Stimulated activated CD8-positive, alpha-beta memory T cell treated with anti-CD3 and anti-CD28 coated beads, Interleukin-15, amount 100 ng/mL, for 4 hours (primary cell): ENCODE results near the gene MTAP.

Source experiments
- DNase-seq, 2 donors: peaks; one replicate each; pipeline ENCODE4 v3.0.0-alpha.2; 2020; ENCODE audit warnings: low read depth in 2 of 2

The MTAP gene

GRCh38 chr9:21804791-21805190 is 2.4 kb downstream of the MTAP start:
- DNase-seq = no peak

GRCh38 chr9:21806644-21807043 is 4.2 kb downstream of the MTAP start:
- DNase-seq = no peak

- DNase-seq = no peak
These were observed 8.0 kb downstream of the MTAP start for GRCh38 chr9:21810388-21810787.

- DNase-seq = no peak
These were observed 8.4 kb downstream of the MTAP start for GRCh38 chr9:21810881-21811280.

- DNase-seq = no peak
These were observed 9.5 kb downstream of the MTAP start for GRCh38 chr9:21811914-21812313.

GRCh38 chr9:21812415-21812814 is 10.0 kb downstream of the MTAP start:
- DNase-seq = no peak

GRCh38 chr9:21812946-21813568 is 10.6 kb downstream of the MTAP start:
- peak; percentile 13 to 29 for DNase-seq

GRCh38 chr9:21813575-21814473 is 11.4 kb downstream of the MTAP start:
- peak in 1 of 2 donors; percentile 37 for DNase-seq

GRCh38 chr9:21815643-21816042 is 13.2 kb downstream of the MTAP start:
- DNase-seq = no peak

GRCh38 chr9:21817176-21817575 is 14.7 kb downstream of the MTAP start:
- DNase-seq = no peak

GRCh38 chr9:21825637-21826036 is 23.2 kb downstream of the MTAP start:
- no peak for DNase-seq

- no peak for DNase-seq
These were observed 26.5 kb downstream of the MTAP start for GRCh38 chr9:21828853-21829410.

GRCh38 chr9:21830589-21830988 is 28.2 kb downstream of the MTAP start:
- no peak for DNase-seq

GRCh38 chr9:21831841-21832509 is 29.5 kb downstream of the MTAP start:
- no peak for DNase-seq

GRCh38 chr9:21833090-21833801 is 30.8 kb downstream of the MTAP start:
- DNase-seq = no peak

GRCh38 chr9:21835121-21835520 is 32.7 kb downstream of the MTAP start:
- DNase-seq = no peak

- no peak for DNase-seq
These were observed 34.2 kb downstream of the MTAP start for GRCh38 chr9:21836437-21837161.

- DNase-seq = no peak
These were observed 35.1 kb downstream of the MTAP start for GRCh38 chr9:21837501-21837900.

GRCh38 chr9:21840647-21841046 is 38.2 kb downstream of the MTAP start:
- DNase-seq = no peak

- no peak for DNase-seq
These were observed 38.7 kb downstream of the MTAP start for GRCh38 chr9:21841133-21841532.

- DNase-seq = no peak
These were observed 46.2 kb downstream of the MTAP start for GRCh38 chr9:21848615-21849014.
